Activated CD4-positive, alpha-beta T cell treated with anti-CD3 and anti-CD28 coated beads, Interleukin-2, Interleukin-4, amounts not matched to agents 100 ng/mL and 50 ng/mL, durations not matched to agents 16 hours and 8 hours (primary cell): ENCODE results near the gene FBN1.

Experiments used
- DNase-seq: peaks from one replicate; pipeline ENCODE4 v3.0.0-alpha.2; 2020; ENCODE audit warnings: low spot score

The FBN1 gene

GRCh38 chr15:48622237-48622636, 23.3 kb downstream of the FBN1 start:
- DNase-seq = no peak

GRCh38 chr15:48619446-48619845, 26.1 kb downstream of the FBN1 start:
- no peak for DNase-seq

- DNase-seq = no peak
Observed at GRCh38 chr15:48617619-48618018, 27.9 kb downstream of the FBN1 start.

- no peak for DNase-seq
Observed at GRCh38 chr15:48616216-48616615, 29.3 kb downstream of the FBN1 start.

- DNase-seq = no peak
Observed at GRCh38 chr15:48614051-48614450, 31.5 kb downstream of the FBN1 start.

GRCh38 chr15:48609486-48609885, 36.0 kb downstream of the FBN1 start:
- no peak for DNase-seq

GRCh38 chr15:48607846-48608245, 37.7 kb downstream of the FBN1 start:
- no peak for DNase-seq

GRCh38 chr15:48604567-48604966, 40.9 kb downstream of the FBN1 start:
- no peak for DNase-seq

- DNase-seq = no peak
Observed at GRCh38 chr15:48603922-48604321, 41.6 kb downstream of the FBN1 start.

- DNase-seq = no peak
Observed at GRCh38 chr15:48603123-48603500, 42.4 kb downstream of the FBN1 start.

GRCh38 chr15:48602358-48603122, 43.0 kb downstream of the FBN1 start:
- no peak for DNase-seq

GRCh38 chr15:48601095-48601494, 44.4 kb downstream of the FBN1 start:
- DNase-seq = no peak

- DNase-seq = no peak
Observed at GRCh38 chr15:48596841-48597240, 48.7 kb downstream of the FBN1 start.

GRCh38 chr15:48596415-48596814, 49.1 kb downstream of the FBN1 start:
- DNase-seq = no peak

- DNase-seq = no peak
Observed at GRCh38 chr15:48595981-48596380, 49.5 kb downstream of the FBN1 start.

- no peak for DNase-seq
Observed at GRCh38 chr15:48592933-48593332, 52.6 kb downstream of the FBN1 start.

- no peak for DNase-seq
Observed at GRCh38 chr15:48592221-48592731, 53.2 kb downstream of the FBN1 start.

- DNase-seq = no peak
Observed at GRCh38 chr15:48590723-48591122, 54.8 kb downstream of the FBN1 start.

- DNase-seq = no peak
Observed at GRCh38 chr15:48584812-48585563, 60.5 kb downstream of the FBN1 start.

- no peak for DNase-seq
Observed at GRCh38 chr15:48584090-48584811, 61.3 kb downstream of the FBN1 start.

GRCh38 chr15:48582452-48583247, 62.9 kb downstream of the FBN1 start:
- DNase-seq = no peak

- no peak for DNase-seq
Observed at GRCh38 chr15:48581219-48581618, 64.3 kb downstream of the FBN1 start.
